Testis (tissue), 3 donors: ENCODE data around the gene SOWAHB. TPM values are rescaled to one million over a fixed set of nuclear protein-coding genes. Genes with fewer than 3 reads are reported as not detected.

Source experiments
- DNase-seq: peaks from one replicate; pipeline ENCODE4 v3.0.0-alpha.2; 2019
- H3K27ac ChIP-seq, 2 donors: fragments of 200-600 bp; sonication (generic); one replicate each; pipeline ENCODE4 v1.5.1; 2019
- H3K27me3 ChIP-seq: fragments of 200-600 bp; sonication (generic); one replicate; pipeline ENCODE4 v1.5.1; 2019
- H3K36me3 ChIP-seq: fragments of 200-600 bp; sonication (generic); one replicate; pipeline ENCODE4 v1.5.1; 2017; ENCODE audit warnings: low read depth; ENCODE audit errors: missing control alignments
- H3K4me1 ChIP-seq: fragments of 200-600 bp; sonication (generic); one replicate; pipeline ENCODE4 v1.5.1; 2019
- H3K4me3 ChIP-seq, 2 donors: fragments of 200-600 bp; sonication (generic); one replicate each; pipeline ENCODE4 v1.5.1; 2017 to 2019
- H3K9me3 ChIP-seq: fragments of 200-600 bp; sonication (generic); one replicate; pipeline ENCODE4 v1.5.1; 2017
- POLR2A ChIP-seq: fragments of 450-650 bp; IDR thresholded peaks from one replicate; pipeline ENCODE4 v1.6.1; 2017; ENCODE audit warnings: antibody characterized with exemption, mild to moderate bottlenecking, moderate library complexity
- WGBS, 2 donors: methylation state at CpG; one replicate each; pipeline ENCODE4 v1.1.5; 2018; 5-methylcytosine and 5-hydroxymethylcytosine counted together
- intact Hi-C: fragments of 100-400 bp; cut with DNase I; formaldehyde crosslinking; loops from one replicate; pipeline ENCODE4 v1.15.1; 2023; ENCODE audit warnings: low total_unique reads
- polyA plus RNA-seq: library from polyadenylated mRNA; stranded (reverse); fragments of 350-450 nt; fragmentation: Illumina TruSeq; extraction: RNeasy Lipid Tissue Mini Kit (QIAGEN cat#74804); gene quantifications from one replicate; pipeline ENCODE4 v1.2.3, GENCODE V29; 2014; ENCODE audit warnings: low read depth, low replicate concordance; ENCODE audit not compliant: insufficient read depth
- total RNA-seq, 2 donors: library from RNA; depleted of rRNA; stranded (reverse); fragments of >200 nt; gene quantifications; one replicate each; pipeline ENCODE4 v1.2.3, GENCODE V29; 2016
- TF ChIP-seq, protein P1 (sequence below), 3 experiments: fragments of 450-650 bp in 2 of 3; fragments of 200-600 bp in 1 of 3; sonication (generic) in 1 of 3; IDR thresholded peaks; one replicate each; pipeline ENCODE4 v1.5.1; 2016 to 2019; ENCODE audit warnings: antibody characterized with exemption in 3 of 3, mild to moderate bottlenecking in 2 of 3, moderate library complexity in 1 of 3

Gene SOWAHB
- total and polyA plus RNA-seq, 3 donors from 2014 or later = 0.08 to 0.21 (median 0.12) TPM

DNA sequence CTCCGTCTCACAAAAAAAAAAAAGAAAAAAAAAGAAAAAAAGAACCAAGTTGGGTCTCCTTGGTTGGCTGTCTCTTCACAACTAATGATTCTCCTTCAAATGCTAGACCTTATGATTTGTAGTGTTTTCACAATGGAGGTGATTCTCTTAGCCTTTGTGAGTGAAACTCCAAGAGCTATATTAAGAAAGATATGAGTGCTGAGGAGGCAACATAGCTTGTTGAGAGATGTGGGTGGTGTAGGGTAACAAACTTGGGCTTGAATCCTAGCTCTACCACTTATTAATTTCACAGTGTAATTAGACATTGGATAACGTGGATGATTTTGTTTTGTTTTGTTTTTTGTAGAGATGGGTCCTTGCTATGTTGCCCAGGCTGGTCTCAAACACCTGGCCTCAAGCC, 41.2 kb upstream of the SOWAHB start:
- Histone ChIP-seq H3K4me1 (no peaks in the 10 kb centered on the region), H3K36me3 (no peaks in the 10 kb centered on the region), H3K27me3 (no peaks in the 10 kb centered on the region), H3K9me3 (no peaks in the 10 kb centered on the region), H3K27ac (no peak overlapping the region), H3K4me3 (no peak overlapping the region)
- no peak for DNase-seq
- WGBS, 2 donors = 70 to 83% methylated on average over 2 of the region's 2 CpGs
- no peak for TF ChIP-seq POLR2A
- TF ChIP-seq, protein P1, sequence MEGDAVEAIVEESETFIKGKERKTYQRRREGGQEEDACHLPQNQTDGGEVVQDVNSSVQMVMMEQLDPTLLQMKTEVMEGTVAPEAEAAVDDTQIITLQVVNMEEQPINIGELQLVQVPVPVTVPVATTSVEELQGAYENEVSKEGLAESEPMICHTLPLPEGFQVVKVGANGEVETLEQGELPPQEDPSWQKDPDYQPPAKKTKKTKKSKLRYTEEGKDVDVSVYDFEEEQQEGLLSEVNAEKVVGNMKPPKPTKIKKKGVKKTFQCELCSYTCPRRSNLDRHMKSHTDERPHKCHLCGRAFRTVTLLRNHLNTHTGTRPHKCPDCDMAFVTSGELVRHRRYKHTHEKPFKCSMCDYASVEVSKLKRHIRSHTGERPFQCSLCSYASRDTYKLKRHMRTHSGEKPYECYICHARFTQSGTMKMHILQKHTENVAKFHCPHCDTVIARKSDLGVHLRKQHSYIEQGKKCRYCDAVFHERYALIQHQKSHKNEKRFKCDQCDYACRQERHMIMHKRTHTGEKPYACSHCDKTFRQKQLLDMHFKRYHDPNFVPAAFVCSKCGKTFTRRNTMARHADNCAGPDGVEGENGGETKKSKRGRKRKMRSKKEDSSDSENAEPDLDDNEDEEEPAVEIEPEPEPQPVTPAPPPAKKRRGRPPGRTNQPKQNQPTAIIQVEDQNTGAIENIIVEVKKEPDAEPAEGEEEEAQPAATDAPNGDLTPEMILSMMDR (IDR thresholded peaks at IDR 0.05) = no peak
- intact Hi-C loops = no loop called here

- Histone ChIP-seq H3K27me3 (no peaks in the 10 kb centered on the region), H3K9me3 (no peaks in the 10 kb centered on the region), H3K4me3 (no peak overlapping the region), H3K27ac (no peak overlapping the region), H3K36me3 (no peaks in the 10 kb centered on the region), H3K4me1 (no peaks in the 10 kb centered on the region)
- TF ChIP-seq POLR2A = no peak
- TF ChIP-seq, protein P1 (IDR thresholded peaks at IDR 0.05) = no peak
- 89 to 90% methylated on average over 7 of the region's 7 CpGs for whole genome bisulfite sequencing, 2 donors
- intact Hi-C loops = no loop called here
- DNase-seq = no peak
These were observed 33.8 kb upstream of the SOWAHB start for GRCh38 chr4:76931576-76932276.

DNA sequence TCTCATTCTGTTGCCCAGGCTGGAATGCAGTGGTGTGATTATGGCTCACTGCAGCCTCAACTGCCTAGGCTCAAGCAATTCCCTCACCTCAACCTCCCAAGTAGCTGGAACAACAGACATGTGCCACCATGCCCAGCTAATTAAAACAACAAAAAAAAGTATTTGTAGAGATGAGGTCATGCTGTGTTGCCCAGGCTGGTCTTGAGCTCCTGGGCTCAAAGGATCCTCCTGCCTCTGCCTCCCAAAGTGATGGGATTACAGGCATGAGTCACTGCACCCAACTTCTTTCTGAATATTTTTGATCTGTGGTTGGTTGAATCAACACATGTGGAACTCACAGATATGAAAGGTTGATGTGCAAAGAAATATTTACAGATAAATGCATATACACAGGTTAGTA, 33.1 kb upstream of the SOWAHB start:
- TF ChIP-seq POLR2A = no peak
- TF ChIP-seq, protein P1 (IDR thresholded peaks at IDR 0.05) = no peak
- Histone ChIP-seq H3K9me3 (no peaks in the 10 kb centered on the region), H3K27me3 (no peaks in the 10 kb centered on the region), H3K36me3 (no peaks in the 10 kb centered on the region), H3K4me3 (no peak overlapping the region), H3K27ac (no peak overlapping the region), H3K4me1 (no peaks in the 10 kb centered on the region)
- intact Hi-C loops = no loop called here
- no peak for DNase-seq

DNA sequence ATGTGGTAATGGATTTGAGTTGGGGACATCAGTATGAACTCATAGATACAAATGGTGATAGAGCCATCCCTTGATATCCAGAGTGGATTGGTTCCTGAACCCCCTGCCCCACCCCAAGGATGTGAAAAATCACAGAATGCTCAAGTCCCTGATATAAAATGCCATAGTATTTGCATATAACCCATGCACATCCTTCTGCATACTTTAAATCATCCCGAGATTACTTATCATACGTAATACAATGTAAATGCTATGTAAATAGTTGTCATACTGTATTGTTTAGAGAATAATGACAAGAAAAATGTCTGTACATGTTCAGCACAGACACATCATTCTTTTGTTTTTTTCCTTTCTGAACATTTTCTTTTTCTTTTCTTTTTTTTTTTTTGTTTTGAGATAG, 32.7 kb upstream of the SOWAHB start:
- intact Hi-C loops = no loop called here
- Histone ChIP-seq H3K4me1 (no peaks in the 10 kb centered on the region), H3K27ac (no peak overlapping the region), H3K36me3 (no peaks in the 10 kb centered on the region), H3K4me3 (no peak overlapping the region), H3K27me3 (no peaks in the 10 kb centered on the region), H3K9me3 (no peaks in the 10 kb centered on the region)
- TF ChIP-seq, protein P1 (IDR thresholded peaks at IDR 0.05) = no peak
- TF ChIP-seq POLR2A = no peak
- WGBS, 2 donors = 88 to 92% methylated on average over 2 of the region's 2 CpGs
- no peak for DNase-seq

GRCh38 chr4:76926841-76927240, 28.9 kb upstream of the SOWAHB start:
- no peak overlapping the region for H3K4me3 ChIP-seq
- no peaks in the 10 kb centered on the region for H3K27me3 ChIP-seq
- WGBS, 2 donors = 92 to 95% methylated on average over 6 of the region's 6 CpGs
- intact Hi-C loops = no loop called here
- H3K27ac ChIP-seq = no peak overlapping the region
- no peaks in the 10 kb centered on the region for H3K9me3 ChIP-seq
- no peaks in the 10 kb centered on the region for H3K4me1 ChIP-seq
- no peak for DNase-seq
- no peak for TF ChIP-seq POLR2A
- TF ChIP-seq, protein P1 (IDR thresholded peaks at IDR 0.05) = no peak
- H3K36me3 ChIP-seq = no peaks in the 10 kb centered on the region
